ENCODE measurements around the gene GLT6D1.
A peak's percentile ranks its signal among the peaks of the same experiment; 100 is the strongest.

The GLT6D1 gene

DNA sequence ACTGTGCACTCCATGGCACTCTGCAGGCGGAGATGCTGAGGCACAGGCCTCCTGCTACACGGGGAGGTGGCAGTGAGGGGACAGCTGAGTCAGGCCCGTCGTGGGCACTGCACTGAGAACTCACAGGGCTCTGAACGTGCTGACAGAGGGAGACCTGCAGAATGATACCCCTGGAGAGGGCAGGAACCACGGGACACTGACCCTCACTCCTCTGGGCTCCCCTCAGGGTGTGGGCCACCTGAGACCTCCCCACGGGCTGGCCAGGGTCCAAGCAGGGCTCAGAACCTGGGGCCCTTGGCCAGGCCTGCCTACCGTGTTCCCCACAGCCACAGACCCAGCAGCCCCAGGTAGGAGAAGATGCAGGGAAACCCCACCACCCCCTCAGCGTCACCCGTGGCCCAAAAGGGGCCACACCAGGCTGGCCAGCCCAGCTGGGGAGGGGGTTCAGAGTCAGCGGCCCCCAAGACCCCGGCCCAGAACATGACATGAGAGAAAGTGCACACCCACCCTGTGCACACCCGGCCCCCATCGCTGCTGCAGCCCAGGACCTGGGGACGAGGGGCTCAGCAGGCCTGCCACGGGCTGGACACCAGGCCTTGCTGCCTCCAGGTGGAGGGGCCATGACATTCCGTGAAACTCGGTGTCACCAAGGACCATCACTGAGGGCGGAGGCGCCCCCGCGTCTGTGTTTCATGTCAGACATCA is 30.9 kb downstream of the GLT6D1 start:
- no peak for DNase-seq (ENCODE audit: low read depth in 2 of 2)

DNA sequence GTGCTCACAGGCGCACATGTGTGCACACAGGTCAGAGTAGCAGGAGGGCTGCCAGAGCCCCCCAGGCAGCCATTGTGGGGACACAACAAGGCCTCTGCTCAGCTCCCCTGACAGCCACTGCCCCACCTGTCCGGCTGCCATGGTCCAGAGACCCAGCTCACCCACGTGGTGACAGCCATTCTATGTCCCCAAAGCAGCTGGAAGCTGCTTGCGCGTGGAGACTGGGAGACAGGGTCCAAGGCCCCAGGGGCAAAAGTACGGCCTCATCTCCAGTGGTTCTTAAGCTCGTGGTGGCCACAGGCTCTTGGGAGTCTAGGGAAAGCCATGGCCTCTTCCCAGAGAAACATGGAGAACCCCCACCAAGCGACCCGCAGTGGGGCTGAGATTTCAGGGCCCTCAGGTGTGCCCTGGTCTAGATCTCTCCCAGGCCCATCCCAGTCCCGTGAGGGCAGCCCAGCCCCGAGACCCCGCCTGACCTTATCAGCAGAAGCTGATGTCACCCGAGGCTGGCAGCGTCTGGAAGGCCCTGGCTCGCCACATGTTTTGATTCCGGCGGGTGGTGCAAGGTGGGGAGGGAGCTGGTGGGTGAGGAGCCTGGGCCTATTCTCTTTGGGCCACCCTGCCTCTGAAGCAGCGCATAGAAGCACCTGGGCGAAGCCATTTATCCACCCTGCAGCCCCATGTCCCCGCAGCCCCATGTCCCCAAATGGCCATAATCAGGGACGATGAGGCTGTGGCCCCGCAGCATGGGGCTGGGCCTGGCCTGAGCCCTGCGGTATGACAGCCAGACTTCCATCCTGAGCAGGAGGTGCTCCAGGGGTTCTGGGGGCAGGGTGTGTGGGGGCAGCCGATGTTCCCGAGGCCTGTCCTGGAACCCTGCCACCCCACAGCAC is 31.7 kb downstream of the GLT6D1 start:
- DNase-seq (ENCODE audit: low read depth in 2 of 2): no peak

DNA sequence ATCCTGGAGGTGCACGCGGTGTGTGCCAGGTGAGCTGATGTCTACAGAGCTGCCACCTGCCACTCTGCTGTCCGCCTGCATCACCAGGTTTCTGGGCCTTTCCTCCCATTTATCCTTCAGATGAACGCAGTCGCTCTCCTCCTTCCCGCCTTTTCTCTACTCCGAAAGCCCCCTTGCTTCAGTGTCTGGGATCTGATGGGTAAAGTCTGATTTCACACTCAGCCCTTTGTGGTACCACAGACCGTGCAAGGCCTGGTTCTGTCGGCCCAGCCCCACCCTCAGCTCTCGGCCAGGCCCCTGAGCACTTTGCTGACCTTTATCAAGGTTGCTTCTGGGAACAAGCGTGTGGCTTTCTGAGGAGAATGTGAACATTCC is 32.5 kb downstream of the GLT6D1 start:
- no peak for DNase-seq (ENCODE audit: low read depth in 2 of 2)

DNA sequence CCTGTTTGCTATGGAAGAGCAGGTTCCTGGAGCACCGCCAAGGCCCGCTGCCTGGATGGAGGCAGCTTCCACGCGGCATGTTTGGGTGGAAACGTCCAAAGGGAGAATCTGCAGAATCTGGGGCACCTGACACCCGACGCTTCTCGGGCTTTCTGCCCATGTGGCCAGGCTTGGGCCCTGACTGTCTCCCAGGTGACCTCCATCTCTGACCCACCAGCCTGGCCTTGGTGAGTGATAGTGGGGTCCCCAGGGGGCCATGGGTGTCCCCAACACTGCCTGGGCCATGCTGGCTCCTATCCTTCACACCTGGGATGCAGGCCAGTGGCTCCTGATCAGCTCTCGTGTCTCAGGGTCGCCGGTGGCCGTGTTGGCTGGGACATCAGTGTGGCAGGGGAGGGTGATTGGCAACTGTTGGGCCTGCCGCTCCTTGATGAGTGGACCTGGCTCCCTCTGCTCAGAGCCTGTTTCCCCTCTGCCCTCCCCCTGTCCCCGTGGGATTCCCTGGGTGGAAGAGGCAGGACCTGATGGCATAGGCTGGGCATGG is 34.0 kb downstream of the GLT6D1 start:
- DNase-seq (ENCODE audit: low read depth in 2 of 2): no peak

DNA sequence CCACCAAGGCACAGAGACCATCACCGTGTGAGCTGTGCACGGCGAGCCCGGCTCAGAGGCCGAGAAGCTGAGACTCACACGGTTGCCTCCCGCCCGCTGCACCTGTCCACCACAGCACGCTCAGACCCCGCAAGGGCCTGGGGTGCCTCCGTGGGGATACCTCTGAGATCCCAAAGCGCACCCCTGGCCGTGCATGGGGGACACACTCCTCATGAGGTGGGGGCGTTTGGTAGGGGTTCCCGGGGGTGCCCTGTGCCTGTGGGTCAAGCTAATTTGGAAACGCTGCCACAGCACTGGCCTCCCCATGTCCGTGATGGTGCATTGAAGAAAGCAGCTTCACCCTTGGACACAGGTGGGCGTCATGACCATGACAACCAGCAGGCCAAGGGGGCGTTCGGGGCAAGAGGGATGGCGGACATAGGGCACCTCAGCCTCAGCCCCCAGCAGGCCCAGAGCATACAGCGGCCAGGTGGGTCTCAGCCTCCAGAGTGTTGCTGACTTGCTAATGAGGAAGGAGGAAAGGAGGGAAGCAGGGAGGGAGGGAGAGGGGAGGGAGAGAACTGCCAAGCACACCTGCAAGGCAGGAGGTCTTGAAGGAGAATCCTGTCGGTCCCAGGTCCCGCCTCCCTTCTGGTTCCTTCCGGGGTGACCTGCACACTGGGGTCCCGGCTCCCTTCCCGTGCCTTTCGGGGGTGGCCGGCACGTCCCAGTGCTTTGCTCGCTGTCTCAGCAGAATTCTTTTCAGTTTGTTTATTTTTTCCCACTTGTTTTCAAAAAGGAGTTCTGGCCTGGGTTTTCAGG is 34.7 kb downstream of the GLT6D1 start:
- no peak for DNase-seq (ENCODE audit: low read depth in 2 of 2)

DNA sequence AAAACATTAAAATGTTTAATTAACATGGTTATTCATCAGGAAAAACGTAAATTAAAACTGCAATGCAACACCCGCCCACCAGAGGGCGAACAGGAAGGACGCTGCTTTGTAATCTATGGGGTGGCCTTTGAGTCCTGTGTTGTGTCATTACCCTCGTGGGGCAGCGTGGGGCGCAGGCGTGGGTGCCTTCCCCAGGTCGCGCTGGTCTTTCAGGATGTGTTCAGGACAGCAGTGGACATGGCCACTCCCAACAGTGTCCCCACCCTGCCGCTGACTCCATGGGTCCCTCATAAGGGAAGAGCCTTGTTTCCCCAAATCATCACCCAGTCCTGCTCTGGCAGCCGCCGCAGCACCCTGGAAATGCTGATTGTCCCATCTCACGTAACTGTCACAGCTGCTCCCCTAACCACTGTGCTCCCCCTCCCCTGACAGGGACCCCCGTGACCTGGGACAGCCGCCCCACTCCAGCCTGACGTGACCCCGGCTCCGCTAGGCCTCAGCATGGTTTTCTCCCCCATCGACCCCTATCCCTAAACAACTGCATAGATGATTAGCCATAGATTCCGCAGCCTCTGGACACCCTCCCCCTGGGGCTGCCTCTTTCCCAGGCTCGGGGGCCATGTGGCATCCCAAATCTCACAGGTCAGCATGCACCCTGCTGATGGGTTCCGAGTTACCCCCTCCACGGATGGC is 36.4 kb downstream of the GLT6D1 start:
- DNase-seq (ENCODE audit: low read depth in 2 of 2): peak; percentile 36 to 55

DNA sequence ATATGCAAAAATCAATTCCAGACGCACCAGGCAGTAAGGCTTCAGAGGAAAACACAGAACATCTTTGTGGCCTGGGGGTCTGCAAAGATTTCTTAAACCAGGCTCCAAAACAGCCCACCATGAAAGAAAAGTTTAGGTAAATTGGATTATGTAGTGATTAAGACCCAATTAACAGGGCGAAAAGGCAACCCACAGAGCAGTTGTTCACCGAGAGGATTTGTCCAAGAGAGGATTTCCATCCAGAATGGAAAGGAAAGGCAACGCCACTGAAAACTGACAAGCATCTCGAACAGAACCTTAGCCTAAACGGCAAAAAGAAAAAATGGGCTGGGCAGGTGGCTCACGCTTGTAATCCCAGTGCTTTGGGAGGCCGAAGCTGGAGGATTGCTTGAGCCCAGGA is 37.4 kb downstream of the GLT6D1 start:
- DNase-seq (ENCODE audit: low read depth in 2 of 2): no peak

DNA sequence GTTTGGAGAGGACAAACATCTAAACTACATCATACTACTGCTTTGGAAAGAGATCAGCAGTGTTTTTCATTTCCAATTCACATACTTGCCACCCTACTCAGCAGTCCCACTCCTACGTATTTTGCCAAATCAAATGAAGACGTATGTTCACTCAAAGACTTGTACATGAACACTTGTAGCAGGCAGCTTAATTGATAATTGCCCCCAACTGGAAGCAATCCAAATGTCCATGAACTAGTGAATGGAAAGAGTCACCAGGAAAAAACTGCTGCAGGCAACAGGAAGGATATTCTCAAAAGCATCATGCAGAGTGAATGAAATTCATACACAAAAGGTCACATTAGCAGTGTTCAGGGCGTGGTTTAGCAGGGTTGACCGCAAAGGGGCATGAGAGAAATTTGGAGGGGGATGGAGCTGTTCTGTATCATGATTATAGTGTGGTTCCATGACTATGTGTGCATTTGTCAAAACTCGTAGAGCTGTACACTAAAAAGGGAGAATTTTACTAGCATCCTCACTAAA is 39.0 kb downstream of the GLT6D1 start:
- no peak for DNase-seq (ENCODE audit: low read depth in 2 of 2)

DNA sequence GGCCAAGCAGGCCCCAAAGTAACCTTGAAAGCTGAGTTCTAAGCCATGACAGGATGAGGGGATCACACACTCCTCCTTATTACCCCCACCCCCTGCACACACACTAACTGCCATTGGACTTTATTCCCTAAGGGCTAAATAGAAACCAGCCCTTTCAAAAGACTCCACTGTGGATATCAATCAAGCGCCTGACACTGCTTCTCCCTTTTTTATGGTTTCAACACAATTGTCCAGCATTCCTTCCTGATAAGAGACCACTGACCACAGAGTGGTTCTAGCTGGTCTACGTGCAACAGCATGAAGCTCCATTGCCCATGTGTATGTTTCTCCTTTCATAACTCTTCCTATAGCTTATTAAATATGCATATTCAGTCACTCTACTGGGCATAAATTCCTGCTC is 43.1 kb downstream of the GLT6D1 start:
- no peak for DNase-seq (ENCODE audit: low read depth in 2 of 2)

DNA sequence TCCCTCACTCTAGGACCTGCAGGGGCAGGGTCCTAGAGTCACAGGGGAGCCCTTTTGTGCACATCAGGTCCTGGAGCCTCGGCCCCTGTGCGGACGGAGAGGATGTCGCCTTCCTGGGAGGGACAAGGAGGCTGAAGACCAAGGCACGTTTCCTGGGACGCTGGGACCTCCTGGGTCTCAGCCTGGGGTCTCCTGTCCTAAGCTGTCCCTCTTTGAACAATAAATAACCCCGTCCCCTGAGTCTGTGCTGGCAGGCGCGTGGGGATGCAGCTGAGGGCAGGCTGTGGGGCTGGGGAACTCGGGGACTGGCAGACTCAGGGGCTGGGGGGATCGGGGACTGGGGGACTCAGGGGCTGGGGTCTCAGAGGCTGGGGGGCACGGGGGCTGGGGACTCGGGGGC is 46.7 kb downstream of the GLT6D1 start:
- DNase-seq (ENCODE audit: low read depth in 2 of 2): no peak

DNA sequence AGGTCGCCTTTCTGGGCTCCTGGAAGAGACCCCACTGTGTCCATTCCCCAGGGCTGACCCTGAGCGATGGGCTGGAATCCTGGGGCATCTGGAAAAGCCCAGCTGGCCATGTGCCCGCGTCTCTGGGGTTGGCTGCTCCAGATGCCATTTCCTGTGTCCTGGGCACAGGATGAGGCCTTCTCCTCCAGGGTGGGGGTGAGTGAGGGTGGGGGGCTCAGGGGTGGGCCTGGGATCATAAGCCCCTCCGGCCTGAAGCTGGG is 47.1 kb downstream of the GLT6D1 start:
- DNase-seq (ENCODE audit: low read depth in 2 of 2): no peak

DNA sequence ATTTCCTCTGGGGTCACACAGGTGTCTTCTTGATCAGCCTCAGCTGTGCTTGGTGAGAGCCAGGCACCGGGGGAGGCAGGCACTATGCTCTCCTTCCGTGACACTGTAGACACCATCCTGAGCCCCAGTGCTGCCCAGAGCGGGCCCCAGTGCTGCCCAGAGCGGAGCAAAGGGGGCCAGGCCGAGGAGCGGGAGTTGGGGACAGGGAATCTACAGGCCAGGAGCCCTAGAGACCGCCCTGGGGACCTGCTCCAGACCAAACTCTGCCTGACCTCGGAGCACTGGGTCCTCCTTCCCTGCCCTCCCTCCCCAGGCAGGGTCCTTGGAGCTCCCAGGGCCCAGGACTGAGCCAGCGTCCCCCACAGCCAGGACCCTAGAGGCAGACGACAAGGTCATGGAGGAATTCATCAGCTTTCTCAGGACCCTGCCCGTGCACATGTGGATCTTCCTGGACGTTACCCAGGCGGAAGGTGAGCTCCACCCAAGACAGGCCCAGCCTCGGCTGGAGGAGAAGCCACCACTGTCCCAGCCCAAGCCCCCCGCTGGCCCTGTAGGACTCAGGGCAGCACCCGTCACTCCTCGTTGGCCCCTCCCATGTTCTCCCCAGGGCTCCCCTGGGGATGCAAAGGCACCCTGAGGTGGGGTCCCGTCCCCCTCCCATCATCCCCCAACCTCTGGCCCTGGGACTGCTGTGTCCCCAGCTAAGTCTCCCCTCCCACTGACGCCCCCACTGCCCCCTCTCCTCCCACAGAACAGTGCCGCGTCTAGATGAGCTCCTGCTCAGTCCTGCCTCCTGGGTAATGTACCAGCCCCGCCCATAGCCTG is 47.6 kb downstream of the GLT6D1 start:
- no peak for DNase-seq (ENCODE audit: low read depth in 2 of 2)

DNA sequence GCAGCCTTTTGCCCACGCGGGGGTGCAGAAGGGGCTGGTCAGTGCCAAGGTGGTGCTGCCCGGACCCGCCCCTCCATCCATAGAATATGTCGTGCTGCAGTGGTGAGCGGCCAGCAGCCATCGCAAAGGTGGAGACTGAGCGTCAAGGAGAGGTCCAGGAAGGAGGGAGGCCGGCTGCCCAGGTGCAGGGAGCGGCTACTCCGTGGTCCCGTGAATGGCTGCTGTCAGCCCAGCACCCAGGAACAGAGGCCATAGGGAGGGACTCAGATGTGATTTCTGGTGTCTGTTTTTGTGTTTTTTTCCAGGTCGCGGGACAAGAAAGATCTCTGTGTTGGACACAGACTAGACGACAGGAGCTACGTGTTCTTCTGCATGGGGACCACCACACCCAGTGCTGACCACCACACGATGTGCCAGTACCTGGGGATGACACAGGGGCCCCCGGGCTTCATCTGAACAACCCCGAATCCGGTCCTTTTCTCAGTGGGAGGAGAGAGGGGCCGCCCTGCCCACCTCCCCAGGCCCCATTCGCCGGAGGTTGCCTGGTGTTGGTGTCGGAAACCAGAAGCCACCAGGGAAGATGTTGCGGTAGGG is 48.8 kb downstream of the GLT6D1 start:
- no peak for DNase-seq (ENCODE audit: low read depth in 2 of 2)

DNA sequence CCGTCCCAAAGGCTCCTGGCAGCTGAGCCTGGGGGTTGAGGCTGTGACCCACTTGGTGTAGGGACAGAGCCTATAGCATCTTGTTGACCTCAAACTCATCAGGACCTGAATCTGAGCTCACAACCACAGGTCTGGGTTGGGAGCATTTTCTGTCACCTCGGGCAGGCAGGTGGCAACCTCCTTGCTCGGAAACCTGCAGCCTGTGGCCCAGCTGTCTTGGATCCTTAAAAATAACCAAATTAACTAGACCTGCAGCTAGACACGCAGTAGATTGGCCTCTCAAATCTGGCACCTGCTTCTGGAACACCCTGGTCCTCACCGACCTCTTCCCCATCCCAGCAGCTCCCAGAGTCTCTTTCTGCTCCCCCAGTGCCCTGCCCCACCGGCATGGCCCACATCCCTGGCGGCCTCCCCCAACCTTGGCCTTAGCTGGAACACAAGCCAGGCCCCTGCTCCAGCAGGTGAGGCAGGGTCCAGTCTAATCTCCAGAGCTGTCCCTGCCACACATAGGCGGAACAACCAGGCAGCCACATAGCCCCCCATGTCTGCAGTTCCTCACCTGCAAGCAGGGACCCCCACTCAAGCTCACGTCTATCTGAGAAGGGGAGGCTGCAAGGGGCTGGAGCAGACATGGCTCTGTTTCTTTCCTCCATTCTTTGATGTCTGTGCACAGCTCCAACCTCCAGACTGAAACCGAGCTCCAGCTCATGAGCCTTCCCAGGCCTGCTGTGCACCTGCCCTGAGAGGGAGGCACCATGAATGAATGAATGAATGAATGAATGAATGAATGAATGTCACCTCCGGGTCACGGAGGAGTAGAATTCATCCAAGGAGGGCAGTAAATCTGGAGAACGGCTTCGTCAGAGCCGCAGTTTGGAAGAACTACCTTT is 49.5 kb downstream of the GLT6D1 start:
- no peak for DNase-seq (ENCODE audit: low read depth in 2 of 2)

DNA sequence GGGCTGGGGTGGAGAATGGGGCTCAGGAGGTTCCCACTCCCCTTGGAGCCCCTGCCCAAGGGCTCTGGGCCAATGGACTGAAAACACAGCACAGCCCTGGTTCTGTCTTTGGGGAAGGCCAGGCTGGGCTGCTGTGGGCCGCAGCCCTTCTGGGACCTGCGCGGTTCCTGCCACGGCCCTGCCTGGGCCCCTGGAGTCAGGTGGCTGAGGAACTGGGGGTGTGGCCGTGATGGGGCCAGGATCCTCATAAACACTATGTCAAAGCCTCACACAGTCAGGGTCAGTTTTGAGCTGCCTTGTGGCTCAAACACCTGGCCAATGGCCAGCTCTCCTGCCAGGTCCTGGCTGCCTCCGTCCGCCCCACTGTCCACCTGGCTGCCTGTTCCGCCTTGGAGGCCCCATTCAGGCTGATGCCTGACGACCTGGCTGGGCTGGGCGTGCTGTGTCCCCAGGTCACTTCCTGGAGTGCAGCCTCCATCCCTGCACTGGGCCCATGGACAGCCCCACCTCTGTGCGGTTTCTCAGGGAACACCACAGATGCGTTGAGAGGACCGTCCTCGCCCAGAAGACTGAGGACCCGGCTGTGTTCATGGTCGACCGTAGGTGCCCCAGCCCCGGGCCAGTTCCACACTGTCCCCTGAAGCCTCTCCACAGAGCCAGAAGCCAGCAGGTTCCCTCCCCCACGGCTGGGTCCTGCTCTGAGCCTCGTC is 50.3 kb downstream of the GLT6D1 start:
- no peak for DNase-seq (ENCODE audit: low read depth in 2 of 2)

DNA sequence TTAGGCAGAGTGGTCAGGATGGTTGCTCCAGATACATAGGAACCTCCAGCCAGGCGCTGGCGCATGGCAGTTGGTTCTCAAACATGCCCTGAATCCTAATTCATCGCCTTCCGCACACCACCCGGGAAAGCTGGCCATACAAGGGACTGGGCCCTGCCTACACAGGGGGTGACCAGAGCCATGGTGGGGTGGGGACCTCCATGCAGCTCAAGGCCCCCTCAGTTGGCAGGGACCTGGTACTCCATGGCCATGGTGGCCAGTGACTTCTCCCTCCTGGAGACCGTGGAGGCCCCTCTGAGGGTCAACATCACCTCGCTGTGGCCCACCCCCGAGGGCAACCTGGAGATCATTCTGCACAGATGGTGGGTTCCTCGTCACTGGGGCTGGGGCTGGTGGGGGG is 51.0 kb downstream of the GLT6D1 start:
- DNase-seq (ENCODE audit: low read depth in 2 of 2): no peak

DNA sequence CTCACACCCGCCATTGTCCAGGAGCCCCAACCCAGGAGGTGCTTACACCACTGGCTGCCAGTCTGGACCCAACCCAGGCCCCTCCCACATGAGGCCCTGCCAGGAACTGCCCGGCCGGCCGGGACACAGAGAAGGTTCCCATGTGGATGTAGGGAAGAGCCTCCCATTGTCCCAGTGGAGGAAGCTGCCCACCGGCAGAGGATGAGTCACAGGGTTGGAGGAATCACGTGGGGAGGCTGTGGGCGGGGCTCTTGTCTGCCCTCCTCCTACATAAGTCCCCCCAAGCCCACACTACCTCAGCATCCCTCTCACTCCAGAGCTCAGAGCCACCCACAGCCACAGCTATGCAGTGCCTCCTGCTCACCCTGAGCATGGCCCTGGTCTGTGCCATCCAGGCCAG is 51.7 kb downstream of the GLT6D1 start:
- no peak for DNase-seq (ENCODE audit: low read depth in 2 of 2)

DNA sequence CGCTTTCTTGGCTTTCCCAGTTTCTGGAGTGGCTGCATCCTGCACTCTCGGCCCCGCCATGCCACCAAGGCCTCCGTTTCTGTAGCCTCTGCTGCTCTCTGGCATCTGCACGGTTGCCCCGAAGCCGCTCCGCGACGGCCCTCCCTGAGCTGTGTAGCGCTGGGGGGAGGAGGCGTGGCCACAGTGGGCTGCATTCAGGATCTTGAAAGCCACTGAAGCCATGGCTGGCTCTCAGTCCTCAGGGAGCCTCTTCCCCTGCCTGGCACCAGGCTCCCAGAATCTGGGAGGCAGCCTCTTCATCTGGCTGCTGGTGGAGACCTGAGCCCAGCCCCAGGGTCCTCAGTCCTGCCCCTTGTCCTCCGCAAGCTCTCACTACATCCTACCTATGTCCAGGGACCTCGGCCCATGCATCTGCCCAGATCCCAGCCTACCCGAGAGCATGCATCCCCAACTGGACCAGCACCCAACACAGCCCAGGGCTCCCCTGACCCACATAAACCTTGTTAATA is 52.7 kb downstream of the GLT6D1 start:
- DNase-seq (ENCODE audit: low read depth in 2 of 2): no peak
